Esophagus mucosa (tissue), 1 donor: ENCODE results near the gene MEIOSIN. TPM values are rescaled to one million over a fixed set of nuclear protein-coding genes. Genes with fewer than 3 reads are reported as not detected.
A peak's percentile ranks its signal among the peaks of the same experiment; 100 is the strongest.

Experiments used
- ATAC-seq: fragments of 200-7000 bp; cut with Tn5 transposase; one replicate; pipeline ENCODE4 v1.9.1; 2020
- total RNA-seq: library from RNA; stranded (reverse); gene quantifications from one replicate; pipeline ENCODE4 v1.2.4, GENCODE V29; 2023
- donor health status: DM: yes; HTN: yes; CAD: no.

MEIOSIN gene
- total RNA-seq, 1 donor from 2014 or later = not detected

- no peak for ATAC-seq
These were observed 31.9 kb downstream of the MEIOSIN start for GRCh38 chr19:45764945-45765701.

- ATAC-seq = no peak
These were observed 32.6 kb downstream of the MEIOSIN start for GRCh38 chr19:45765702-45766295.

GRCh38 chr19:45766296-45766868 lies 33.1 kb downstream of the MEIOSIN start:
- no peak for ATAC-seq

GRCh38 chr19:45766869-45767346 lies 33.7 kb downstream of the MEIOSIN start:
- no peak for ATAC-seq

GRCh38 chr19:45767410-45767880 lies 34.2 kb downstream of the MEIOSIN start:
- ATAC-seq = no peak

GRCh38 chr19:45767881-45768654 lies 34.8 kb downstream of the MEIOSIN start:
- no peak for ATAC-seq

- ATAC-seq = no peak
These were observed 35.4 kb downstream of the MEIOSIN start for GRCh38 chr19:45768655-45768983.

- peak; percentile 73 for ATAC-seq
These were observed 35.9 kb downstream of the MEIOSIN start, which contains the start of gene SIX5 for GRCh38 chr19:45768984-45769782. TSS of gene SIX5 (minus strand) at chr19:45769252. CDS start at chr19:45768844, 408 bp downstream.

GRCh38 chr19:45769821-45770191 lies 36.6 kb downstream of the MEIOSIN start:
- peak; percentile 9 for ATAC-seq

GRCh38 chr19:45770192-45771101 lies 37.2 kb downstream of the MEIOSIN start:
- peak; percentile 86 for ATAC-seq

- ATAC-seq = no peak
These were observed 38.2 kb downstream of the MEIOSIN start for GRCh38 chr19:45771311-45771933.

GRCh38 chr19:45772130-45772840 lies 39.0 kb downstream of the MEIOSIN start:
- no peak for ATAC-seq

- no peak for ATAC-seq
These were observed 39.7 kb downstream of the MEIOSIN start for GRCh38 chr19:45772912-45773311.

GRCh38 chr19:45773384-45773783 lies 40.1 kb downstream of the MEIOSIN start:
- no peak for ATAC-seq

GRCh38 chr19:45774765-45775164 lies 41.5 kb downstream of the MEIOSIN start:
- ATAC-seq = no peak

GRCh38 chr19:45777395-45777961 lies 44.2 kb downstream of the MEIOSIN start:
- no peak for ATAC-seq

- no peak for ATAC-seq
These were observed 44.9 kb downstream of the MEIOSIN start for GRCh38 chr19:45778010-45778661.

- ATAC-seq = peak; percentile 85
These were observed 46.2 kb downstream of the MEIOSIN start for GRCh38 chr19:45779231-45780145.
